GM12801 (cell line): Measurements from ENCODE around the gene PDE7B.

Experiments
- CTCF ChIP-seq: IDR thresholded peaks from one replicate; pipeline ENCODE4 v1.5.1; 2011; ENCODE audit warnings: control low read depth; ENCODE audit not compliant: insufficient read length; ENCODE audit errors: extremely low read depth

Gene PDE7B

DNA sequence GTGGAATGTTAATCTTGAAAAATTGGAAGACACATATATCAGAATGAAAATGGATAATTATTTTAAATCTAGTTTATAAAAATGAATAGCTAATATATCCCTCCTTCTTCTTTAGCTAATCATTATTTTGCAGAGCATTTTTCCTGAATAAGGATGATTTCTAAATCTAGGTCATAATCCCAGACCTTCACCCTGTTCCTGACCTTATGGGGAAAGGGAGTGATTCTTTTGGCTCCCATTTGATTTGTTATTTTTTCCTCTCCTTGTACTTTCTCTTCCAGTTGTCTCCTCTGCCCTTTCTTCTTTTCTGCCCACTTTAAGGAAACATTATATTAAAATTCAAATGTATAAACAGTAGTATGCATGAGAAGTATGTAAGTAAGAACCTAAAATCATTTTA is 208.6 kb downstream of the PDE7B start:
- TF ChIP-seq CTCF = no peak

- no peak for TF ChIP-seq CTCF
Measured at GRCh38 chr6:136060759-136061158, 209.3 kb downstream of the PDE7B start.

DNA sequence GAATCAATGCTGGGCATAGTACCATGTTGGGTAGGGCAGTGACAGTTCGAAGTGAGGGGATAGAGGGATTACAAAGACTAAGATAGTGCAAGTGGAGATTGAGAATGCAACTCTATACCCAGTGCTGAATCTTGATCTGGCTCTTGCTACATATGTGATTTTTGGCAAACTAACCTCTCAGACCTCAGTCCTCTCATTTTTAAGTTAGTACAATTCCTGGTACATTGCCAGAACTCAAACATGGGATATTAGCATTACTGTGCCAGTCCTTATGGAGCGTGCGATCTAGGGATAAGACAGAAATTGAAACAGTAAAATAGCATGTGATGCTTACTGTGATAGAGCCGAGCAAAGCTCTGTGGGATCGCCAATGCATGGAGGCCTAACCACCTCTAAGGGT is 210.2 kb downstream of the PDE7B start:
- TF ChIP-seq CTCF = no peak

- TF ChIP-seq CTCF = no peak
Measured at GRCh38 chr6:136063096-136063495, 211.6 kb downstream of the PDE7B start.

- TF ChIP-seq CTCF = no peak
Measured at GRCh38 chr6:136066005-136066404, 214.5 kb downstream of the PDE7B start.

GRCh38 chr6:136067731-136068341 is 216.3 kb downstream of the PDE7B start:
- no peak for TF ChIP-seq CTCF

GRCh38 chr6:136069119-136069518 is 217.6 kb downstream of the PDE7B start:
- TF ChIP-seq CTCF = no peak
